HepG2 (cell line): ENCODE measurements around the gene ABHD13. TPM values are rescaled to one million over a fixed set of nuclear protein-coding genes. Genes with fewer than 3 reads are reported as not detected.

Source experiments
- BHLHE40 ChIP-seq: IDR thresholded peaks from 2 replicates; pipeline ENCODE4 v1.6.1; 2011; ENCODE audit warnings: low read length, improper control_type of control experiment
- CEBPB ChIP-seq: IDR thresholded peaks from 2 replicates; pipeline ENCODE4 v1.6.1; 2011; ENCODE audit warnings: low read depth, low read length, improper control_type of control experiment, borderline replicate concordance
- CENPT ChIP-seq: sonication (generic); formaldehyde crosslinking; IDR thresholded peaks from 2 replicates; pipeline ENCODE4 v1.8.0; 2022; ENCODE audit warnings: low read depth, mild to moderate bottlenecking, moderate library complexity, missing genetic modification reagents
- EZH2 ChIP-seq: conservative IDR thresholded peaks from 2 replicates; pipeline ENCODE4 v1.6.1; 2012; ENCODE audit warnings: mild to moderate bottlenecking, low read depth, low read length, moderate library complexity
- FOSL1 ChIP-seq: sonication (generic); formaldehyde crosslinking; IDR thresholded peaks from 2 replicates; pipeline ENCODE4 v1.9.0; 2021; ENCODE audit warnings: missing genetic modification reagents, borderline replicate concordance
- GABPB1 ChIP-seq: IDR thresholded peaks from 2 replicates; pipeline ENCODE4 v1.6.1; 2016; ENCODE audit warnings: mild to moderate bottlenecking, missing genetic modification reagents, moderate library complexity, missing compliant biosample characterization
- KLF16 ChIP-seq, 2 experiments: sonication (generic) in 1 of 2; formaldehyde crosslinking in 1 of 2; IDR thresholded peaks; 2 replicates each; pipeline versions ENCODE4 v1.6.1 to v1.8.0; 2016 to 2023; ENCODE audit warnings: missing genetic modification reagents in 2 of 2, missing compliant biosample characterization in 1 of 2
- MIER3 ChIP-seq: IDR thresholded peaks from 2 replicates; pipeline ENCODE4 v1.6.1; 2016; ENCODE audit warnings: missing compliant biosample characterization, borderline replicate concordance
- NFKBIZ ChIP-seq: IDR thresholded peaks from 2 replicates; pipeline ENCODE4 v1.6.1; 2018; ENCODE audit warnings: missing genetic modification reagents, missing compliant biosample characterization
- NONO ChIP-seq, 2 experiments: fragments of 450-650 bp in 1 of 2; sonication (generic) in 1 of 2; formaldehyde crosslinking in 1 of 2; IDR thresholded peaks in 1 of 2; conservative IDR thresholded peaks in 1 of 2; 2 replicates each; pipeline versions ENCODE4 v1.6.1 to v1.8.0; 2017 to 2022; ENCODE audit warnings: mild to moderate bottlenecking in 1 of 2, missing genetic modification reagents in 1 of 2, moderate library complexity in 1 of 2
- PITX1 ChIP-seq: sonication (generic); formaldehyde crosslinking; IDR thresholded peaks from 2 replicates; pipeline ENCODE4 v1.5.1; 2020; ENCODE audit warnings: mild to moderate bottlenecking, missing genetic modification reagents
- POLR2G ChIP-seq: fragments of 200-400 bp; formaldehyde crosslinking; IDR thresholded peaks from 2 replicates; pipeline ENCODE4 v1.6.1; 2018; ENCODE audit warnings: mild to moderate bottlenecking, low read depth, low read length, moderate library complexity
- RARA ChIP-seq: IDR thresholded peaks from 2 replicates; pipeline ENCODE4 v1.6.1; 2016; ENCODE audit warnings: missing genetic modification reagents, missing compliant biosample characterization
- SIN3A ChIP-seq: IDR thresholded peaks from 2 replicates; pipeline ENCODE4 v1.6.1; 2011; ENCODE audit warnings: low read depth, mild to moderate bottlenecking, control low read depth, low read length, borderline replicate concordance
- SIX4 ChIP-seq: sonication (generic); formaldehyde crosslinking; IDR thresholded peaks from 2 replicates; pipeline ENCODE4 v1.4.0; 2020; ENCODE audit warnings: missing genetic modification reagents
- SMAD3 ChIP-seq: sonication (generic); formaldehyde crosslinking; IDR thresholded peaks from 2 replicates; pipeline ENCODE4 v1.4.0; 2020; ENCODE audit warnings: missing genetic modification reagents
- SRSF4 ChIP-seq: fragments of 200-400 bp; formaldehyde crosslinking; IDR thresholded peaks from one replicate; pipeline ENCODE4 v1.6.1; 2018; ENCODE audit warnings: mild to moderate bottlenecking, low read depth, low read length, moderate library complexity; ENCODE audit not compliant: poor library complexity, severe bottlenecking
- TFAP4 ChIP-seq: sonication (generic); IDR thresholded peaks from 2 replicates; pipeline ENCODE4 v1.6.1; 2016; ENCODE audit warnings: low read depth, borderline replicate concordance
- ZBTB2 ChIP-seq: sonication (generic); formaldehyde crosslinking; IDR thresholded peaks from 2 replicates; pipeline ENCODE4 v1.8.0; 2022; ENCODE audit warnings: low read depth, missing genetic modification reagents
- ZBTB7B ChIP-seq: sonication (generic); formaldehyde crosslinking; IDR thresholded peaks from 2 replicates; pipeline ENCODE4 v1.4.0; 2020; ENCODE audit warnings: missing genetic modification reagents
- ZFP36L2 ChIP-seq: sonication (generic); formaldehyde crosslinking; IDR thresholded peaks from 2 replicates; pipeline ENCODE4 v1.4.0; 2020; ENCODE audit warnings: missing genetic modification reagents
- ZNF143 ChIP-seq: sonication (generic); formaldehyde crosslinking; IDR thresholded peaks from 2 replicates; pipeline ENCODE4 v1.4.0; 2020; ENCODE audit warnings: missing genetic modification reagents
- ZNF33B ChIP-seq: sonication (generic); formaldehyde crosslinking; IDR thresholded peaks from 2 replicates; pipeline ENCODE4 v1.5.1; 2020; ENCODE audit warnings: mild to moderate bottlenecking, missing genetic modification reagents
- ZNF484 ChIP-seq: sonication (generic); formaldehyde crosslinking; IDR thresholded peaks from 2 replicates; pipeline ENCODE4 v1.5.1; 2020; ENCODE audit warnings: mild to moderate bottlenecking, low read depth, missing genetic modification reagents, borderline replicate concordance
- ZNF501 ChIP-seq: sonication (generic); formaldehyde crosslinking; IDR thresholded peaks from 2 replicates; pipeline ENCODE4 v1.5.1; 2020; ENCODE audit warnings: mild to moderate bottlenecking, moderate library complexity, missing genetic modification reagents
- ZNF569 ChIP-seq: sonication (generic); formaldehyde crosslinking; IDR thresholded peaks from 2 replicates; pipeline ENCODE4 v1.5.0; 2020; ENCODE audit warnings: mild to moderate bottlenecking, missing genetic modification reagents, moderate library complexity, borderline replicate concordance
- ZNF616 ChIP-seq: sonication (generic); formaldehyde crosslinking; IDR thresholded peaks from 2 replicates; pipeline ENCODE4 v1.5.0; 2020; ENCODE audit warnings: low read depth, mild to moderate bottlenecking, missing genetic modification reagents
- ZNF619 ChIP-seq: sonication (generic); formaldehyde crosslinking; IDR thresholded peaks from 2 replicates; pipeline ENCODE4 v1.4.0; 2020; ENCODE audit warnings: mild to moderate bottlenecking, missing genetic modification reagents
- ZNF703 ChIP-seq: sonication (generic); formaldehyde crosslinking; IDR thresholded peaks from 2 replicates; pipeline ENCODE4 v1.5.1; 2020; ENCODE audit warnings: missing genetic modification reagents, mild to moderate bottlenecking, moderate library complexity, borderline replicate concordance
- ZNF879 ChIP-seq: sonication (generic); formaldehyde crosslinking; IDR thresholded peaks from 2 replicates; pipeline ENCODE4 v1.8.1; 2023; ENCODE audit warnings: missing genetic modification reagents
- polyA plus RNA-seq, 8 experiments: library from polyadenylated mRNA; depleted of rRNA in 3 of 8; stranded (reverse) in 7 of 8; unstranded in 1 of 8; fragments of >200 nt; fragmentation: Illumina TruSeq in 4 of 8; extraction: Trizol in 4 of 8; gene quantifications; 2 replicates each; pipeline versions ENCODE4 v1.2.1 to v1.2.3, GENCODE V29; 2011 to 2016; ENCODE audit warnings: low read depth in 4 of 8, missing spikeins in 1 of 8, mixed read lengths in 1 of 8; ENCODE audit not compliant: insufficient read depth in 1 of 8
- total RNA-seq, 5 experiments: library from RNA; depleted of rRNA; stranded (reverse); fragments of >200 nt; fragmentation: Illumina TruSeq; extraction: Trizol; gene quantifications; 2 replicates each; pipeline ENCODE4 v1.2.3, GENCODE V29; 2016; ENCODE audit warnings: low read depth in 1 of 5
- TF ChIP-seq, protein P1 (sequence below): sonication (generic); formaldehyde crosslinking; conservative IDR thresholded peaks from 2 replicates; pipeline ENCODE4 v1.4.0; 2020; ENCODE audit warnings: missing genetic modification reagents

The ABHD13 gene
- total and polyA plus RNA-seq, 2 of the 13 experiments (the other 11 are each of a cell fraction or from before 2014, with no cell fraction given) = 4.3 to 6.2 TPM

DNA sequence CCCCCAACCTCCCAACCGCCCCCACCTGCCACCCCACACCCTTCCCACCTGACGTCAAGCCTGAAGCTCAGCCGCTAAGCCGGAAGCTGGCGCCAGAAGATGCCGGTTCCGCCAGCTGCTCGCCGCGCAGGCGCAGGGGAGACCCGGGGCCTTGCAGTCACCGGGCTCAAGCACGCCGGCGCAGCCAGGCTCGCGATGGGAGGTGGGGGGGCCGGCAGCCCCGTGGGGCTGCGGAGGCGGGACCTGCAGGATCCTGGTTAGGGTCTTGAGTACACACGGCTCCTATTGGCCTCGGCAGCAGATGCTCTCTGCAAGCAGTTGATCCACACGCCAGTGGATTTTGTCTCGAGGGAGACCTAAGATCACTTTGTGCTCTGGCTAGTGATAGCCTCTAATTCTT lies 2.8 kb upstream of the ABHD13 start, which contains the start of gene LIG4 (continued):
- TF ChIP-seq TFAP4 (peak; percentile 99), NONO (IDR thresholded peaks at IDR 0.05) (no peak), NONO (CRISPR knock-in tag; conservative IDR thresholded peaks at IDR 0.05) (no peak), RARA (CRISPR knock-in tag) (no peak), ZNF33B (no peak), SMAD3 (CRISPR knock-in tag) (no peak), CEBPB (no peak), ZFP36L2 (CRISPR knock-in tag) (no peak), MIER3 (CRISPR knock-in tag) (0 out of 2 replicates have a peak, but pooled peaks have one; percentile 22), ZBTB2 (CRISPR knock-in tag) (no peak), ZNF501 (CRISPR knock-in tag) (no peak), NFKBIZ (no peak), FOSL1 (CRISPR knock-in tag) (no peak), SIX4 (no peak), ZNF569 (no peak), SIN3A (peak; percentile 86), PITX1 (CRISPR knock-in tag) (no peak), ZNF879 (no peak), ZNF619 (CRISPR knock-in tag) (no peak), EZH2 (no peak), ZNF616 (CRISPR knock-in tag) (no peak), POLR2G (peak; percentile 37; the same call in 1 of the 2 replicates), ZNF484 (no peak), GABPB1 (CRISPR knock-in tag) (peak; percentile 91), ZNF703 (no peak), ZNF143 (no peak), CENPT (CRISPR knock-in tag) (no peak), BHLHE40 (no peak), SRSF4 (no peak), ZBTB7B (CRISPR knock-in tag) (no peak), KLF16 (CRISPR knock-in tag; IDR thresholded peaks at IDR 0.05) (0 out of 4 replicates have a peak, but pooled peaks of 1 of the 2 experiments have one; percentile 33)
- TF ChIP-seq, protein P1, sequence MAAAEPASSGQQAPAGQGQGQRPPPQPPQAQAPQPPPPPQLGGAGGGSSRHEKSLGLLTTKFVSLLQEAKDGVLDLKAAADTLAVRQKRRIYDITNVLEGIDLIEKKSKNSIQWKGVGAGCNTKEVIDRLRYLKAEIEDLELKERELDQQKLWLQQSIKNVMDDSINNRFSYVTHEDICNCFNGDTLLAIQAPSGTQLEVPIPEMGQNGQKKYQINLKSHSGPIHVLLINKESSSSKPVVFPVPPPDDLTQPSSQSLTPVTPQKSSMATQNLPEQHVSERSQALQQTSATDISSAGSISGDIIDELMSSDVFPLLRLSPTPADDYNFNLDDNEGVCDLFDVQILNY (CRISPR knock-in tag) = no peak
